ENCODE data around the gene NEU4. TPM values are rescaled to one million over a fixed set of nuclear protein-coding genes. Genes with fewer than 3 reads are reported as not detected.

Gene NEU4
- total RNA-seq, 1 donor from 2014 or later: 0.31 TPM

GRCh38 chr2:241849616-241850543, 40.9 kb downstream of the NEU4 start:
- Mint-ChIP-seq H3K4me1 (peaks cover 11% of the 10 kb centered on the region), H3K36me3 (ENCODE audit: low read depth) (no peaks in the 10 kb centered on the region), H3K4me3 (no peak overlapping the region), H3K27me3 (no peaks in the 10 kb centered on the region), H3K27ac (no peak overlapping the region), H3K9me3 (no peaks in the 10 kb centered on the region)
- intact Hi-C loops (cut with micrococcal nuclease): no loop called here
- ATAC-seq (ENCODE audit: low read depth): no peak
- ChIA-PET POLR2A (interaction anchor here (0.7 kb wide), 1 partner anchor 10 kb away, joined by 3 read pairs; no protein-coding TSS in a partner anchor), CTCF (no interaction called here)
- DNase-seq: no peak
- no peak for TF ChIP-seq CTCF (IDR thresholded peaks at IDR 0.05)

GRCh38 chr2:241850544-241851324, 41.7 kb downstream of the NEU4 start:
- peaks cover 4% of the 10 kb centered on the region for H3K4me1 Mint-ChIP-seq
- ATAC-seq (ENCODE audit: low read depth) (no peak), DNase-seq (no peak)
- TF ChIP-seq CTCF (IDR thresholded peaks at IDR 0.05): no peak
- H3K4me3 Mint-ChIP-seq: no peak overlapping the region
- H3K9me3 Mint-ChIP-seq: no peaks in the 10 kb centered on the region
- ChIA-PET CTCF (no interaction called here), POLR2A (interaction anchor here (0.7 kb wide), 1 partner anchor 9 kb away, joined by 3 read pairs; no protein-coding TSS in a partner anchor)
- H3K36me3 Mint-ChIP-seq (ENCODE audit: low read depth): no peaks in the 10 kb centered on the region
- H3K27me3 Mint-ChIP-seq: no peaks in the 10 kb centered on the region
- no peak overlapping the region for H3K27ac Mint-ChIP-seq
- intact Hi-C loops (cut with micrococcal nuclease): no loop called here

GRCh38 chr2:241851325-241852115, 42.5 kb downstream of the NEU4 start:
- H3K27ac Mint-ChIP-seq: no peak overlapping the region

GRCh38 chr2:241852116-241852980, 43.4 kb downstream of the NEU4 start:
- ATAC-seq (ENCODE audit: low read depth): no peak

More at GRCh38 chr2:241851325-241852115, 42.5 kb downstream of the NEU4 start:
- no peaks in the 10 kb centered on the region for H3K27me3 Mint-ChIP-seq
- ATAC-seq (ENCODE audit: low read depth): no peak
- H3K9me3 Mint-ChIP-seq: no peaks in the 10 kb centered on the region
- no peaks in the 10 kb centered on the region for H3K36me3 Mint-ChIP-seq (ENCODE audit: low read depth)
- H3K4me3 Mint-ChIP-seq: no peak overlapping the region
- CTCF ChIA-PET: no interaction called here
- no peaks in the 10 kb centered on the region for H3K4me1 Mint-ChIP-seq
- POLR2A ChIA-PET: no interaction called here
- intact Hi-C loops (cut with micrococcal nuclease): no loop called here
- no peak for TF ChIP-seq CTCF (IDR thresholded peaks at IDR 0.05)
- no peak for DNase-seq

More at GRCh38 chr2:241852116-241852980, 43.4 kb downstream of the NEU4 start:
- Mint-ChIP-seq H3K4me1 (no peaks in the 10 kb centered on the region), H3K4me3 (no peak overlapping the region), H3K36me3 (ENCODE audit: low read depth) (no peaks in the 10 kb centered on the region), H3K27me3 (no peaks in the 10 kb centered on the region), H3K9me3 (no peaks in the 10 kb centered on the region), H3K27ac (no peak overlapping the region)
- DNase-seq: no peak
- ChIA-PET CTCF (no interaction called here), POLR2A (interaction anchor here (0.5 kb wide), 1 partner anchor 8 kb away, joined by 6 read pairs; no protein-coding TSS in a partner anchor)
- TF ChIP-seq CTCF (IDR thresholded peaks at IDR 0.05): no peak
- intact Hi-C loops (cut with micrococcal nuclease): no loop called here
